Mesenteric fat pad (tissue), 1 donor: Measurements from ENCODE around the gene MYO1D. TPM values are rescaled to one million over a fixed set of nuclear protein-coding genes. Genes with fewer than 3 reads are reported as not detected.
"Not testable (repeated sequence)": the region's sequence is repeated elsewhere in the genome, so short reads cannot be mapped to it uniquely, and the experiment has no call there.

Source experiments
- DNase-seq: peaks from one replicate; pipeline ENCODE4 v3.0.0-alpha.2; 2020; ENCODE audit warnings: low spot score
- total RNA-seq: library from RNA; stranded (reverse); fragmentation: NEBNext Ultra II Directional; extraction: Animal tissue kit (Norgen Biotek cat#: 25700); gene quantifications from one replicate; pipeline ENCODE4 v1.2.1, GENCODE V29; 2021
- donor health status: DM: yes; HTN: yes; CAD: no.

Gene MYO1D
- total RNA-seq, 1 donor from 2014 or later: 36.0 TPM

DNA sequence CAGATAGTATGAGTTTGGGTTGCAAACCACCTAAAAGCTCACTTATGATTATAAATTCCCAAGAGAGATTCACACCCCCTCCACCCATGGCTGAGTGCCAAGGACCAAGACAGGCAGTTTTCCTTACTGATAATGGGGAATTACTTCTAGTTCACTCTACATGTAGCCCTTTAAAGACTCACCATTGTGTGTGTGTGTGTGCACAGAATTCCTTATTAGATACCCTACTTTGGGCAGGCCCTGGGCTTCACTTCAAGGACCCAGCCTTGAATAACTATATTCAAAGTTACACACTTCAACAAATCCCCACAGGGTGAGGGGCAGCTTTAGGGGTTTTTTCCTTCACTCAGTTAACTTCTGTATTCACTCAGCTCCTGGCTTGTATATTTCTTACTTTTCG is 143.5 kb downstream of the MYO1D start:
- no peak for DNase-seq

DNA sequence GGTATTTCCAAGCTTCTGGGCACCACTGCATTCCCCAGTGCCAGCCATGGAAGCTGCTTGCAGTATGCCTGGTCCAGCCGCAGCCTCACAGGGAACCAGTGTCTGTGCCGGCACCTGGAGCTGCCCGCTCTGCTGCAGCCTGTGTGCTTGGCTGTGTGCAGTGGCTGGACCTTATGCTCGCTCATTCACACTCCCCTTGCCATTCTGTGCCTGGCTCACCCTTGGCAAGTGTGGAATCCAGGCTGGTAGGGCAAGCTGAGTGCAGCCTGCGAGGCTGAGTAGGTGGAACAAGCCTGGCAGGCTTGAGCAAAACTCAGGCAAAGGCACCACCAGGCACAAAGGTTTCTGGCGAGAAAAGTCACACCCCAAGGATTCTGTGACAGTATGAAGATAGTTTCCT is 144.0 kb downstream of the MYO1D start:
- DNase-seq: no peak

DNA sequence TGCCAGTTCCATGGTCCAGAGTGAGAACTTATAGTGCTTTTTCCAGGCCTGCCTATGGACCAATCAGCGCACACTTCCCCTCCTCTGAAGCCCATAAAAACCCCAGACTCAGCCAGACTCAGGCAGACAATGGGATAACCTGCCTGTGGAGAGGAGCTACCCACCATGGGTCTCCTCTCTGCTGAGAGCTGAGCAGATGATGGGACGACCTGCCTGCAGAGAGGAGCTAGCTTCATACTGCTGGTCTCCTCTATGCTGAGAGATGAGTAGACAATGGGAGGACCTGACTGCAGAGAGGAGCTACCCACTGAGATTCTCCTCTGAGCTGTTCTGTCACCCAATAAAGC is 144.7 kb downstream of the MYO1D start:
- no peak for DNase-seq

DNA sequence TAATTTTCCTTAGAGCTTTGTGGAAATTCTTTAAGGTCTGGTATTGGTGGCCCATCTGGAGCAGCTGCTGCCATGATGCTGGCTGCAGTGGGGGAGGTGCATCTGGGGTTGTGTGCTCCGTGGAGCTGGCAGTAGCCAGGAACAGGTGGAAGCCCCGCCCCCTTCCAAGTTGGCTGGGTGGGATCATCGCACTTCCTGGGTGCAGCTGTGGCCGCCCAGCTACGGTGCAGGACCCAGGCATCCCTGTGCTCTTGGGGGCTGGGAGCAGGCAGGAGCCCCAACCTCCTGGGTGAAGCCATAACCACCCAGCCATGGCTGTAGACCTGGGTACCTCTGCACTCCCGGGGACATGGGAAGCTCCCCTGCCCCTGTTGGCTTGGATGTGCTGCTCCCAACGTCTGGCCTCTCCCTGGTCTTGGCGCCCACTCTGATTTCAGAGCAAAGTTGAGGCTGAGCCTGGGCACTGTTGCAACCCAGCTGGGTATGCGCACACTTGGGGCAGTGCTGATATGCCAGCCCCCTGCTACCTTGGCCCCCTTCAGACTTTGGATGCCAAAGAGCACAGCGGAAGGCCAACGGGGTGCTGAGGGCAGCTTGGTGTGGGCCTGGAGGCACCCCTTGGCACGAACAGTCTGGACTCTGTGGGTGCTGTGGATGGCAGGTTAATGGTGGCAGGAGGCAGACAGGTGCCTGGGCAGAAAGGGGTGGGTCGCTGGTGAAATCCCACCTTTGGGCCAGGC is 145.2 kb downstream of the MYO1D start:
- no peak for DNase-seq

DNA sequence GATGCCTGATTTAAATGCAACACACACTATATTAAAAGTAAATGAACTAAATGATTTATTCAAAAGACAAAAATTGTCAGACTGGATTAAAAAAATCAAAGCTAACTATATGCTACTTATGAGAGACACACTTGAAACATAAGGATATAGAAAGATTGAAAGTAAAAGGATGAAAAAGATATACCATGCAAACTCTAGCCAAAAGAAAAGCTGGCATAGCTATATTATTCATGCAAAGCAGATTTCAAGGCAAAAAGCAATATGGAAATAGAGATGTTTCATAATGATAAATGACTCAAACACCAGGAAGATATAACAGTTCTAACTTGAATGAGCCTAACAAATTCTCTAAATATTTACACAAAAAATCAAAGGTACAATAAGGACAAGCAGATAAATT is 149.2 kb downstream of the MYO1D start:
- no peak for DNase-seq

DNA sequence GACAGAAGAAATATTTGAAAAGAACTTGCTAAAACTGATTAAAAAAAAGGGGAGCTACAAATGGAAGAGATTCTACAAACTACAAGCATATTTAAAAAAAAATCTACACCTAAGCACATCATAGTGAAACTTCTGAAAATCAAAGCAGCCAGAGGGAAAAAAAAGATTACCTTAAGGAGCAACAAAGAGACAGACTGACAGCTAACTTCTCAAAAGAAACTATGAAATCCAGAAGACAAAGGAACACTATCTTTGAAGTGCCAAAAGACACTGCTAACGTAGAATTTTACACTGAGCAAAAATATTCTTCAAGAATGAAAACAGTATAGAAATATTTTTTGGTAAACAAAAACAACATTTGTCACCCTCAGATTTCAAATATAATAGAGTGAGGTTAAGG is 151.2 kb downstream of the MYO1D start:
- no peak for DNase-seq

DNA sequence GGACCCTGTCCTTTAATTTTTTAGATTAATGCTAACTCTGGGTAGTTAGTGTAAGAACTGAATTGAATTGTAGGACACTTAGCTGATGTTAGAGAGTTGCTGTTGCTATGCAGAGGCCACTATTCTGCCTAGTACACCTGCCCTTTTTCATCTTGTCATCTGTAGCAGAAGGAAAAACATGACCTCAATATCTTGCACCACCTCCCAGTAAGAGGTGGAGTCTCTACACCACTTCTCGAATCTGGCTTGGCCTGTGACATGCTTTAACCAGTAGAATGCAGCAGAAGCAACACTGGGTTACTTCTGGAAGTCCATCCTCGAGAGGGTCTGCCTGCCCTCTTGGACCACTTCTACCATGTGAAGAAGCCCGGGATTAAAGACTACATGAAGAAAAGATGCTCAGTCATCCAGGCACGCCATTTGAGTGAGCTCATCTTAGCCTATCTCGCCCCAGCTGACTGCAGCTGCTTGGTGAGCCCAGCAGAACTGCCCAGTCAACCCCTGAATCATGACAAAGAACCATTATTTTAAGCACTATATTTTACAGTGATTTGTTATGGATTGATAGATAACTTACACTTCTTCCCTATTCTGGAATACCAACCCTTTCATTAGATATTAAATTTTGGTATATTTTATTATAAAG is 153.5 kb downstream of the MYO1D start:
- no peak for DNase-seq

DNA sequence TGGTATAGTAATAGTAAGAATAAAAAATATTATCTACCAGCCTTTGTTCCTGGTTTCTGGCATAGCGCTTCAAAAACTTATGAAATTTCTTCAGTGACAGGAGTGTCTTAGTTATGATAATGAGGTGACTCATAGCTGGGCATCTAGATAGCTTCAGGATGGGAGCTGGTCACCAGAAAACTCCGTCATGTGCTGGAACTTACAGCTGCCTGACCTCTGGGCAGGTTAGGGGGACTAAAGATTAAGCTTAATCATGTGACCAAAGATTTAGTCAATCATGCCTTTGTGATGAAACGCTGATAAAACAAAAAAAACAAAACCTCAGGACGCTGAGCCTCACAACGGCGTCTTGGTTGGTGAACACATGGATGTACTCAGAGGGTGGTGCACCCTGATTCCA is 154.2 kb downstream of the MYO1D start:
- DNase-seq: no peak

DNA sequence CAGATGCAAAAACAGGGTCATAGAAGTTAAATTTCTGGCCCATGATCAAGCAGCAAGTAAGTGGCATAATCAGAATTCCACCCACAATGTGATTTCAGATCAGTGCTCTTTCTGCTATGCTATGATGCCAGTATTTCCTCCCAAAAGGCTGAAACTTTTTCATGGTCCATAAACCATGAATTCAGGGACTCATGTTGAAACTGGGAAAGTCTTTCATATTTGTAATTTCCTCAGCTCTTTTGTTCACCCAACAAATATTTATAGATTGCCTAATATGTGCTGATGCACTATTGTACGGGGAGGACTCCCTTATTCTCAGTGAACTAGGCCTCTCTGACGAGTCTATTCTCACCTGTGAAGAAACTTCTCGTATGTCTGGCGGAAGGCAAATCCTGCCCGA is 156.3 kb downstream of the MYO1D start:
- no peak for DNase-seq

DNA sequence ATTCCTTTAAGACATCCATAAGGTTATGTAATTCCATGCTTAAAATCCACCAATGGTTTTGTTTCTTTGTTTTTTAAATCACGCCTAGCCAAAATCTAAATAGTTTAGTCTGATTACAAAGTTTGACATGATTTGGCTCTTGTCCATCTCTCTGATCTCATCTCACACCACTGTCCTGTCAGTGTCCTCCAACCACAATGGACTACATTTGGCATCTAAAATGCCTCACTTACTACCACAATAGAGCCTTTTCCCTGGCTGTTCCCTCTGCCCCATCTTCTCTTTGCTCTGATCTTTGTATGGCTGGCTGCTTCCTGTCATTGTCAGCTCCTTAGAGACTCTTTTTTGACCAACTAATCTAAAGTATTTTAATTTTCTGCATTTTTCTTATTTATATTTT is 157.2 kb downstream of the MYO1D start:
- DNase-seq: no peak

DNA sequence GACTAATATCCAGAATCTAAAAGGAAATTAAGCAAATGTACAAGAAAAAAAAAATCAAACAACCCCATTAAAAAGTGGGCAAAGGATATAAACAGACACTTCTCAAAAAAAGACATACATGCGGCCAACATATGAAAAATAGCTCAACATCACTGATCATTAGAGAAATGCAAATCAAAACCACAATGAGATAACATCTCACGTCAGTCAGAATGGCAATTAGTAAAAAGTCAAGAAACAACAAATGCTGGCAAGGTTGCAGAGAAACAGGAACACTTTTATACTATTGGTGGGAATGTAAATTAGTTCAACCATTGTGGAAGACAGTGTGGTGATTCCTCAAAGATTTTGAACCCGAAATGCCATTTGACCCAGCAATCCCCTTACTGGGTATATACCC is 162.0 kb downstream of the MYO1D start:
- not testable (repeated sequence) for DNase-seq

DNA sequence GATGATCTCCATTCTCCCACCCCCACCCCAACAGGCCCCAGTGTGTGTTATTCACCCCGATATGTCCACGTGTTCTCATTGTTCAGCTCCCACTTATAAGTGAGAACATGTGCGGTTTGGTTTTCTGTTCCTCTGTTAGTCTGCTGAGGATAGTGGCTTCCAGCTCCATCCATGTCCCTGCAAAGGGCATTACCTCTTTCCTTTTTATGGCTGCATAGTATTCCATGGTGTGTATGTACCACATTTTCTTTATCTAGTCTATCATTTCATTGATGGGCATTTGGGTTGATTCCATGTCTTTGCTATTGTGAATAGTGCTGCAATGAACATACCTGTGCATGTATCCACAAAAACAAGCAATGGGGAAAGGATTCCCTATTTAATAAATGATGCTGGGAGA is 162.7 kb downstream of the MYO1D start:
- not testable (repeated sequence) for DNase-seq

DNA sequence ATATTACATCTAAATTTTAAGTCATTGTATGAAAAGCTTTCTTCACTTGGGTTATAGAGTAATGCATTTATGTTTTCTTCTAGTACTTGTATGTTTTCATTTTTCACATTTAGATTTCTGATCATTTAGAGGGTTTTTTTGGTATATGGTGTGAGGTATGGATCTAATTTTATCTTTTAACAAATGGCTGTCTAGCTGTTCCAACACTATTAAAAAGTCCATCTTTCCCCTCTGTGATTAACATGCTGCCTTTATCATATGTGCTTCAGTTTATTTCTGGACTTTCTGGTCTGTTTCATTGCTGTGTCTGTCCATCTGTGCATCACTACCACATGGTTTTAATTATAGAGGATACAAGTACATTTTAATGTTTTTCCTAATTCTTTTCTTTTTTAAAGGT is 163.8 kb downstream of the MYO1D start:
- DNase-seq: no peak

DNA sequence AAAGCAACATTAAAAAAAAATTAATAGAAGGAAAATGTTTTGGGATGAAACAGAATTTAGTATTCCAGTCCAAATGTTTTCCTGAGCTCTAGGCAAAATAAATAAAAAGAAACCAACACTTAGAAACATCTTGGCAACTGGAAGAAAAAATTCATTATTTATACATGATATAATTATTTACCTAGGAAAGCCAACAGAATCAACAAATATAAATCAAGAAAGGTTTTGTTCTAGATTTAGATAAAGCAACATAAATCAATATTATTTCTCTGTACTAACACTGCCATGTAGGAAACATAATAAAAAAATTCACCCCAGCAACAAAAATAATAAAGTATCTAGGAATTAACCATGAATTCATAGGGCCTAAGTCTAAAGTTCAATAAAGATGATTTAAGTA is 167.4 kb downstream of the MYO1D start:
- no peak for DNase-seq

DNA sequence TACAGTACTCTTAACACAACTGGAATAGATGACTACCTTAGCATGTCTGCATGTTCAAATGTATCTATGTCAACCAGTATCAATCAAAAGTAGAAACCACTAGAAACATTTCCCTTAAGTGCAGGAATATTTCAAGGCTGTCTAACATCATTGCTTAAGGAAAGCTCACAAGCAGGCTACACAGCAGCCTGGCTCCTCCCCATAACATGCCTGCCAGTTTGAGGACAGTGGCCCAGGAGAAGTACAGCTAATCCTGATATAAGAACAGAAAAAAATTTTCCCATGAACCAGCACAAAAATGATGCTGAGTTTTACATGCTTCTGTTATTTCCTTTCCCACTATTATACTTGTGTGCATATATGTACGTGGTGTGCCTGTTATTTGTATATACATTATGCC is 175.1 kb downstream of the MYO1D start:
- no peak for DNase-seq

DNA sequence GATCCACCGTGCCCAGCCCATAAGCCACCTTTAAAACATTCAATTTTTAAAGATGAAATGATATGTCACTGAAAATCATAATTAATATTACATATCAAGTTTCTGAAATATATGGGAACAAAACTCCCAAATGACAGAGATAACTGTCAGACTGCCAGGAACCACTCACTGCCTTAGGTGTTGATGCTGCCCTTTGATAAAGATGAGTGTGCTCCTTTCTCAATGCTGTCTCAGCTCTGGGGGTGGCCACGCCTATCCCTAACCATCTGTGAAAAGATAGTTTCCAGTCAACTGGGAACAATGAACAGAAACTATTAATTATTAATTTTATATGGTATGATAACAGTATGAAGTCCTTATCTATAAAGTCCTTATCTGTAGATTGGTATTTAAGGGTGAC is 177.7 kb downstream of the MYO1D start:
- DNase-seq: no peak

DNA sequence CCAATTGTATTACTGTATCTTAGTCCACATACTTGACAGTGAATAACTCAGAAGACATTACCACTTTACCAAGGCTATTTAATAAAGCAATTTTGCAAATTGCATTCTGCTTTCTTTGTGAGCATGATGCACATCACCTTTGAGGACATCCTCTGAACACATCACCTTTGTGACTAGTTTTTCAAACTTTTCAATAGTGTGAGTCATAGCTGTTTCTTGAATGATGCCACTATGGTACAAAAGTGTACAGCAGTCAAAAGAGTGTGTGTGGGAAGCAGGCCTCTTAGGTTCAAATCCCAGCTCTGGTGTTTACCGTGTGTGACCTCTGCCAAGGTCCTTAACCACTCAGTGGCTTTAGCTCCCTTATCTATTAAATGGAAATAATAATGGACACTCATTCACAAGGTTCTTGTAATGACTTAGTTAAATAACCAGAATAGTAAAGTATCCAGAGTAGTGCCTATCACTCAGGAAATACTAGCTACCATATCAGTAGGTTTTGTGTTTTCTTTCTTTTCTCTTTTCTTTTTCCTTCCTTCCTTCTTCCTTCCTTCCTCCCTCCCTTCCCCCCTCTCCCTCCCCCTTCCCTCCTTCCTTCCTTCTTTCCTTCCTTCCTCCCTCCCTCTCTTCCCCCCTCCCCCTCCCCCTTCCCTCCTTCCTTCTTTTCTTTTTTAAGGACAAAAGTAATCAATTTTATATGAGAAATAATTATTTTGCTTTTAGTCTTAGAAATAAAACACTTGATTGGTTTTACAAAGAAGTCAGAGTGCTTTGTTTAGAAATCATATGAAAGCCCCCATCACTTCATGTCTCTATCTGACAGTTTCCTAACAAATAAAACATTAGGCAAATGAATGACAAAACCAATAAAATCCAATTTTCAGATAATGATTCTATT is 178.9 kb downstream of the MYO1D start:
- no peak for DNase-seq

DNA sequence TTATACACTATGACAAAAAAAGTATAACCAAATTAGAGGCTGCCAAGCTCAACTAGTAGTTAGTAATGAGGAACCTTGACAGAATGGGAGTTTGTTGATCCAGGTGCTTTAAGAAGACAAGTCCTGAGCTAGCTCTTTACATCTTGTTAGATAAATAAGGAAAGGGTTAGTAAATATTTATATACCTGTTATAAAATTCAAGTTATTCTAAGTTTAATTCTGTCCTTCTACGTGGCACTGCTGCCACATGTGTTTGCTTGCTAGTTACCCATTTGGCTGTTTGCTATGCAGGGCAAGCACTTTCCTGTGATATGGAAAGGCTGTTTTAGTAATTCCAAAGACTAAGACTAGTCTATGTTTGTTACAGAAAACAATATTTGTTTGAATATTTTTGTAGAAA is 180.5 kb downstream of the MYO1D start:
- DNase-seq: no peak

DNA sequence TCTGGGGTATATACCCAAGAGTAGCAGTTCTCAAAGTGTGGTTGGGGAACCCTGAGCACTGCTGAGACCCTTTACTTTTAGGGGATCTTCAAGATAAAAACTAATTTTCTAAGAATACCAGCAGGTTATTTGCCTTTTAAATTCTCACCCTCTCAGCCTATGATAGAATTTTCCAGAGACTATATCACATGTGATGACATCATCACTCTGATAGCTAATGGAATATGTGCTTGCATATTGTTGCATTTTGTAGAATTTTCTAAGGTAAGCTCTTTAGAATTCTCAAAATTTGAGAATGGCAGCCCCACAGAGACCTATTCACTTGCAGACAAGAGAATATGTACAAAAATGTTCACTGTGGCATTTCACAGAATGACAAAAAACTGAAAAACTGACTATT is 181.1 kb downstream of the MYO1D start:
- DNase-seq: no peak

DNA sequence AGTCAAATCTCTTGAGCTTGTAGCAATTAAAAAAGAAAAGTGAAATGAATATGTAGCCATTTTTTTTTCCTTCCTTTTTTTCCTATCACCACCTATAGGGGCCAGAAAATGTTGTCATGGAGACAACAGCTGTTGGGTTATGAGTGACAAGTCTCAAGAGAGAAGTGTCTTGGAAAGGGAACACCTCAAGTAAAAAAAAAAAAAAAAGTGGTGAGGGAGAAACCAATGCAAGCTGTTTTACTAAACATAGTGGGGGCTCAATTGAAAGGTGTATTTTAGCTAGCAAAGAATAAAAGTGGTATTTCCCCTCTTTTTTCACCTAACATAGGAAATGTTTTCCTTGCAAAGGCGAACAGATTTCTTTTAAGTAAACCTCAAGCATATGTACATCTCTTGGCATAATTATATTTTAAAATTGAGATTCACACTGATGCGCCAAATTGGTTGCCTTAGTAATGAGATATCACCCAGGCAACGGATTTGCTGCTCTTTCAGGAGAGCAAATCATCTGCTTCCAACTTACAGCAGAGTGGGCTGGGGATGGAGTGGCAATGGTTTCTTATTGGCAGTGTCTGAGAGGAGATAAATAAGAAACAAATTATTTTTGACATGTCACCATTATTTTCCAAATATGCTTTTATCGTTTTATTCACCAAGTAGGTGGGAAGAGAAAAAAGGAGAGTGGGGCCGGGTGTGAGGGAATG is 183.6 kb downstream of the MYO1D start:
- no peak for DNase-seq

DNA sequence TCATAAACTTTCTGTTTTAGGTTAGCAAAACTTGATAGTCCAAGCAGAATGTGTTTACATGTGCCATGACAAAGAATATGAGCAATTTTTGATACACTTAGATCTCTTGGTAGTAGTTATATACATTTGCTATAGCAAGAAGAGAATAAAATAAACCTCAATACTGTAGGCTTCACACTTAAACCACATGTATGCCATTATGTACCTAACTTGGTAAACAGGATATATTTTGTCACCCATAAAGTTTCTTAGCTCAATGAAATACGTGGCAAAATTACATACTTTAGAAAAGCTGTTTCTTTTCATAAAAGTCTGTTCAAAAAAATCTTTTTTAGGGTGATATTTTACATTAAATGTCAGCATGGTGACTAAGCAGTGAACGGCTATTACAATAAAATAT is 184.7 kb downstream of the MYO1D start:
- no peak for DNase-seq

DNA sequence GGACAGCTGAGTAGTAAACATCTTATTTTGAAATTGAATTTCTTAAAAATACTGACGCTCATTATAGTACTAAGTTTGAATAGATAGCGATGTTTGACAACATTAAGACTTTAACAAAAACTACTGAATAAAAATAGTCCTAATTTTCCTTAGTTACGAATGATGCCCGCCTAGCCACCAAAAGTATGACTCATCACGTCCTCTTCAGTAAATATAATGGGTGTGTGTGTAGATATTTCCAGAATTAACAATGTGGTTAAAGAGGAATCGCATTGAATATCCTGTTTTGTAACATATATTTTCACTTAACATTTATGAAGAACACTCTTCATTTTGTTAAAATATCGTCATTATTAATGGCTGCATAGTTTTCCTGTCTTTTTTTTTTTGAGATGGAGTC is 187.6 kb downstream of the MYO1D start:
- no peak for DNase-seq
